Activated B cell treated with CpG ODN at 0.5 μM for 24 hours (primary cell): ENCODE measurements around the gene ATG3. TPM values are rescaled to one million over a fixed set of nuclear protein-coding genes. Genes with fewer than 3 reads are reported as not detected.

Source experiments
- ATAC-seq: fragments of 200-7000 bp; cut with Tn5 transposase; one replicate; pipeline ENCODE4 v1.10.0; 2021; ENCODE audit warnings: low read depth, mild to moderate bottlenecking, moderate library complexity
- CTCF ChIA-PET: fragments of 350-600 bp; sonication (Branson Sonifier 250); formaldehyde crosslinking; loops from one replicate; lab custom pipeline; 2021; ENCODE audit warnings: antibody characterized with exemption; lab: Charles Lee
- POLR2A ChIA-PET: fragments of 350-600 bp; sonication (Branson Sonifier 250); formaldehyde crosslinking; loops from one replicate; lab custom pipeline; 2021; ENCODE audit warnings: antibody characterized with exemption; lab: Charles Lee
- DNase-seq: peaks from one replicate; pipeline ENCODE4 v3.0.0; 2022
- H3K27ac Mint-ChIP-seq: one replicate; pipeline ENCODE4 v1.8.0; 2020; ENCODE audit warnings: mixed read lengths
- H3K27me3 Mint-ChIP-seq: one replicate; pipeline ENCODE4 v1.8.0; 2021; ENCODE audit warnings: mixed read lengths
- H3K36me3 Mint-ChIP-seq: one replicate; pipeline ENCODE4 v1.8.0; 2021; ENCODE audit warnings: low read depth, mixed read lengths
- H3K4me1 Mint-ChIP-seq: one replicate; pipeline ENCODE4 v1.8.0; 2021; ENCODE audit warnings: mixed read lengths
- H3K4me3 Mint-ChIP-seq: one replicate; pipeline ENCODE4 v1.8.0; 2020; ENCODE audit warnings: mild to moderate bottlenecking, mixed read lengths
- H3K9me3 Mint-ChIP-seq: one replicate; pipeline ENCODE4 v1.8.0; 2020; ENCODE audit warnings: mixed read lengths
- intact Hi-C: fragments of 100-400 bp; cut with micrococcal nuclease; formaldehyde crosslinking; loops from one replicate; pipeline ENCODE4 v1.15.1; 2024
- total RNA-seq: library from RNA; stranded (reverse); gene quantifications from 2 replicates; pipeline ENCODE4 v1.2.3, GENCODE V29; 2022
- TF ChIP-seq, protein P1 (sequence below): fragments of 200-600 bp; IDR thresholded peaks from one replicate; pipeline ENCODE4 v1.8.0; 2022; ENCODE audit warnings: antibody characterized with exemption, mild to moderate bottlenecking

ATG3 gene
- total RNA-seq, result 48.3 and 54.9 TPM in 2 replicates

DNA sequence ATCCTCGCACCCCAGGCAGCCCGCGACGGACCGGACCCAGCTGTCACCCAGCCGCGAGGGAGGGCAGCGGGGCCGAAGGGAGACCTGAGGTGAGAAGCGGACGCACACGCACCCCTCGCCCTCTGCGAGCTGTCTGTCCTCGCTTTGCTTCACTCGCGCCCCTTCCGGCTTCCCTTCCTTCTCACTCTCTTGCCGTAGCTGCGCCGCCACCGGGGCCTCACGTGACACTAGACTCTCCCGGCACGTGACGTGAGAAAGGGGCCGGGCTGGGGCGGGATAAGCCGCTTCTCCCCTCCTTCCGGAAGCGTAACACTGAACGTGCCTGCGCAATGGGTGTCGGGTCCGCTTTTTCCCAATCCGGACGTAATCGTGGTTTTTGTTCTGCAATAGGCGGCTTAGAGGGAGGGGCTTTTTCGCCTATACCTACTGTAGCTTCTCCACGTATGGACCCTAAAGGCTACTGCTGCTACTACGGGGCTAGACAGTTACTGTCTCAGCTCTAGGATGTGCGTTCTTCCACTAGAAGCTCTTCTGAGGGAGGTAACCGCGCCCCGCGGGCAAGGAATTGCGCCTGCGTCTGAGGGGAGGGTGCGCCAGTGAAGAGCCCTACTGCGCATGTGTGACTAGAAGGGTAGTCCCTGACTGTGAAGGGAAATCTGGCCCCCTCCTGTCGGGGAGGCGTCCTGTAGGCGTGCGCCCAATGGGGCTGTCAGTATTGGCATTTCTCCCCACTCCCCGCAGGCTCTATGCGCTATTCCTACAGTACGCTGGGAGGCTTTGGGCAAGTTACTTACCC is at the start of gene ATG3, which contains the start of gene SLC35A5:
Gene ATG3, minus strand, starts transcription at position 229 of the 796 bp plus-strand sequence. CDS start 434 bp downstream, outside the sequence.
Gene SLC35A5, plus strand, starts transcription at position 312 of the 796 bp plus-strand sequence. CDS start 1,359 bp downstream, outside the sequence.
- DNase-seq, result peak; percentile 99
- Mint-ChIP-seq H3K4me3 (peak within 1 kb of the TSS; percentile 99), H3K27ac (peak within 1 kb of the TSS; percentile 99), H3K4me1 (peaks cover 50% of the 10 kb centered on the region), H3K36me3 (peaks cover 55% of the 10 kb centered on the region), H3K27me3 (no peaks in the 10 kb centered on the region), H3K9me3 (no peaks in the 10 kb centered on the region)
- CTCF ChIA-PET, result interaction anchor here (0.6 to 1.8 kb wide), 3 partner anchors 17 to 457 kb away, joined by 3 to 6 read pairs (median 3); partner anchors contain the start of gene SLC9C1
- POLR2A ChIA-PET, result interaction anchor here (0.6 to 2.4 kb wide), 21 partner anchors 9 to 1069 kb away, joined by 3 to 17 read pairs (median 5); partner anchors contain the start of genes BTLA, CD200, GTPBP8 and SLC9C1
- TF ChIP-seq, protein P1, sequence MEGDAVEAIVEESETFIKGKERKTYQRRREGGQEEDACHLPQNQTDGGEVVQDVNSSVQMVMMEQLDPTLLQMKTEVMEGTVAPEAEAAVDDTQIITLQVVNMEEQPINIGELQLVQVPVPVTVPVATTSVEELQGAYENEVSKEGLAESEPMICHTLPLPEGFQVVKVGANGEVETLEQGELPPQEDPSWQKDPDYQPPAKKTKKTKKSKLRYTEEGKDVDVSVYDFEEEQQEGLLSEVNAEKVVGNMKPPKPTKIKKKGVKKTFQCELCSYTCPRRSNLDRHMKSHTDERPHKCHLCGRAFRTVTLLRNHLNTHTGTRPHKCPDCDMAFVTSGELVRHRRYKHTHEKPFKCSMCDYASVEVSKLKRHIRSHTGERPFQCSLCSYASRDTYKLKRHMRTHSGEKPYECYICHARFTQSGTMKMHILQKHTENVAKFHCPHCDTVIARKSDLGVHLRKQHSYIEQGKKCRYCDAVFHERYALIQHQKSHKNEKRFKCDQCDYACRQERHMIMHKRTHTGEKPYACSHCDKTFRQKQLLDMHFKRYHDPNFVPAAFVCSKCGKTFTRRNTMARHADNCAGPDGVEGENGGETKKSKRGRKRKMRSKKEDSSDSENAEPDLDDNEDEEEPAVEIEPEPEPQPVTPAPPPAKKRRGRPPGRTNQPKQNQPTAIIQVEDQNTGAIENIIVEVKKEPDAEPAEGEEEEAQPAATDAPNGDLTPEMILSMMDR, result no peak
- intact Hi-C loops, result loop anchor here (1.0 to 10.0 kb wide), 13 partner anchors 9 to 1650 kb away; partner anchors contain the start of genes ATP6V1A, GTPBP8, NAA50 and SIDT1
- peak; percentile 80 for ATAC-seq

DNA sequence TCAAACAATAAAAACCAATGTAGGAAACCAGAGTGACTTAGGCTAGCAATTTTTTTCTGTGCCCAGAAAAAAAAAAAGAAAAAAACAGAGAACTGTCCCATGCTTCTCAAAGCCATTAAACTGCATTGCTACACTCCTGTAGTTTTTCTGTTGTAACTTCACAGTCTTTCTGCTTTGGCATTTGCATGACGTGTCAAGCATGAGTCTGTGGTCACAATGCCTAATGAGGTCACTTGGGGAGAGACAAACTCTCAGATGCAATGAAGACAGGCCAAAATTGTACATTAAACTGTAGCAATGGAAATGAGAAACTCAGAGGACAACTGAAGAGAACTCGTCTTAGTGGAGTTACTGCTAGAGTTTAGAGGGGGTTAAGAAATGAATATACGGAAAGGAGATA is 48.4 kb upstream of the ATG3 start:
- POLR2A ChIA-PET, result no interaction called here

DNA sequence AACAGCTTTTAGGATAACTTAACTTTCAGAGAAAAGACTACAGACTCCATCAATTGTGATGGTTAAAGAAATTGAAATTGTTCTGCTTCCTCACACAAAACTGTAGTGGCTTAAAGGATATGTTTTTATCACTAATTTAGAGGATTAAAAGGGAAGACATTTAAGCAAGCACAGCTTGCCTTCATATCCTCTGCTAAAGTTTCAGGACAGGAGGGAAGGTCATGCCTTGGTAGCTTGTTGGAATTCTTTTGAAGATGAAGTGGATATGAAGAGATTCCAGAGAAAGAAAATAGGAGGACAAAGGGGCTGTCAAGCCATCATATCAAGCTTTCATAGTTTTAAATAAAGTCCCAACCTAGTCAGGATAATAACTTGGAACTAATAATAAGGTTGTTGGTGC is 46.1 kb upstream of the ATG3 start:
- intact Hi-C loops, result no loop called here
- TF ChIP-seq, protein P1, result no peak
- H3K4me1 Mint-ChIP-seq, result no peaks in the 10 kb centered on the region
- peaks cover 2% of the 10 kb centered on the region for H3K27me3 Mint-ChIP-seq
- H3K4me3 Mint-ChIP-seq, result no peak overlapping the region
- H3K36me3 Mint-ChIP-seq, result no peaks in the 10 kb centered on the region
- ChIA-PET POLR2A (no interaction called here), CTCF (interaction anchor here (1.2 kb wide), 1 partner anchor 41 kb away, joined by 3 read pairs; no protein-coding TSS in a partner anchor)
- ATAC-seq (no peak), DNase-seq (no peak)
- H3K27ac Mint-ChIP-seq, result no peak overlapping the region
- H3K9me3 Mint-ChIP-seq, result no peaks in the 10 kb centered on the region

More for the DNA sequence above, 48.4 kb upstream of the ATG3 start:
- Mint-ChIP-seq H3K27ac (no peak overlapping the region), H3K9me3 (no peaks in the 10 kb centered on the region), H3K4me1 (no peaks in the 10 kb centered on the region), H3K27me3 (peaks cover 5% of the 10 kb centered on the region), H3K36me3 (no peaks in the 10 kb centered on the region), H3K4me3 (no peak overlapping the region)
- CTCF ChIA-PET, result no interaction called here
- TF ChIP-seq, protein P1, result no peak
- ATAC-seq (no peak), DNase-seq (no peak)
- intact Hi-C loops, result no loop called here

DNA sequence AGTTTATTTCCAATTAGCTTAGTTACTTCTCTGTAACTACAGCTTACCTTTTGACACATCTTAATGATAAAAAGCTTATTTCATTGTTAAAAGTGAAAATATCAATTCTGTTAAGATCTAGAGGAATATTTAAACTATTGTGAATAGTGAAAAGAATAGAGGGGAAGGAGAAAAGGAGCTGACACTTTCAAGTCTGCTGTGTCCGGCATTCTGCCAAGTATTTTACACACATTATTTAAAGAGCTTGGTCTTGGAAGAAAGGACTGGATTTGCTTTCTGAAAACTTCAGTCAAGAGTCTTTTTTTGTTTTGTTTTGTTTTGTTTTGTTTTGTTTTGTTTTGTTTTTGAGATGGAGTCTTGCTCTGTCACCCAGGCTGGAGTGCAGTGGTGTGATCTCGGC is 44.3 kb upstream of the ATG3 start:
- Mint-ChIP-seq H3K4me1 (peaks cover 7% of the 10 kb centered on the region), H3K27me3 (peaks cover 2% of the 10 kb centered on the region), H3K27ac (no peak overlapping the region), H3K9me3 (no peaks in the 10 kb centered on the region), H3K36me3 (no peaks in the 10 kb centered on the region), H3K4me3 (no peak overlapping the region)
- no peak for DNase-seq
- intact Hi-C loops, result no loop called here
- TF ChIP-seq, protein P1, result no peak
- no peak for ATAC-seq
- ChIA-PET CTCF (no interaction called here), POLR2A (interaction anchor here (0.7 kb wide), 1 partner anchor 16 kb away, joined by 4 read pairs; no protein-coding TSS in a partner anchor)

DNA sequence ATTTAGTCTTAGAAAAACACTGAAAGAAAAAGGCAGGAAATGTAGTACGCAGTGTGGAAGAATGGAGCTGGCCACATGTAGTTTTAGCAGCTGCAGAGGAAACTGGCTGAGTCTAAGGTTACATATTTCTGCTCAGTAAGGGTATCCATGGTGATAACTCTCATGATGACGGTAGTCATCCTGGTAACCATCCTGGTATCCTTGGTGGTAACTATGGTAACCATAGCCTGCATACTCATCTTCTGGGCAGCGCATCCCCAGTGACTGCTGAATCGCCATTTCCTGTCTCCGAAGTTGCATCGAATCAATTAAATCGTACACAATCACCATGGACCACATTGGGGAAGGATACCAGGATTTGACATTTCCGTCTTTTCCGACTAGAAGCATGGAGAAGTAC is 43.5 kb upstream of the ATG3 start:
- H3K27ac Mint-ChIP-seq, result no peak overlapping the region
- H3K27me3 Mint-ChIP-seq, result peaks cover 2% of the 10 kb centered on the region
- no peaks in the 10 kb centered on the region for H3K36me3 Mint-ChIP-seq
- ChIA-PET CTCF (no interaction called here), POLR2A (no interaction called here)
- H3K4me1 Mint-ChIP-seq, result peaks cover 7% of the 10 kb centered on the region
- intact Hi-C loops, result no loop called here
- ATAC-seq (no peak), DNase-seq (no peak)
- no peaks in the 10 kb centered on the region for H3K9me3 Mint-ChIP-seq
- TF ChIP-seq, protein P1, result no peak
- H3K4me3 Mint-ChIP-seq, result no peak overlapping the region
